ENCODE data around the gene INIP.

GRCh38 chr9:112659906-112660305, 58.0 kb downstream of the INIP start:
- TF ChIP-seq MAX (CRISPR knock-in tag; IDR thresholded peaks at IDR 0.05) (no peak), CREB1 (CRISPR knock-in tag; IDR thresholded peaks at IDR 0.05) (no peak)
